ENCODE results near the gene UGT1A3.

Gene UGT1A3

DNA sequence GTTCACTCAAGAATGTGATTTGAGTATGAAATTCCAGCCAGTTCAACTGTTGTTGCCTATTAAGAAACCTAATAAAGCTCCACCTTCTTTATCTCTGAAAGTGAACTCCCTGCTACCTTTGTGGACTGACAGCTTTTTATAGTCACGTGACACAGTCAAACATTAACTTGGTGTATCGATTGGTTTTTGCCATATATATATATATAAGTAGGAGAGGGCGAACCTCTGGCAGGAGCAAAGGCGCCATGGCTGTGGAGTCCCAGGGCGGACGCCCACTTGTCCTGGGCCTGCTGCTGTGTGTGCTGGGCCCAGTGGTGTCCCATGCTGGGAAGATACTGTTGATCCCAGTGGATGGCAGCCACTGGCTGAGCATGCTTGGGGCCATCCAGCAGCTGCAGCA, 31.2 kb downstream of the UGT1A3 start, which contains the start of gene UGT1A1:
TSS of gene UGT1A1 (plus strand) at position 228 of the 400 bp plus-strand sequence. CDS start at position 246, 18 bp downstream.
- DNase-seq = no peak

DNA sequence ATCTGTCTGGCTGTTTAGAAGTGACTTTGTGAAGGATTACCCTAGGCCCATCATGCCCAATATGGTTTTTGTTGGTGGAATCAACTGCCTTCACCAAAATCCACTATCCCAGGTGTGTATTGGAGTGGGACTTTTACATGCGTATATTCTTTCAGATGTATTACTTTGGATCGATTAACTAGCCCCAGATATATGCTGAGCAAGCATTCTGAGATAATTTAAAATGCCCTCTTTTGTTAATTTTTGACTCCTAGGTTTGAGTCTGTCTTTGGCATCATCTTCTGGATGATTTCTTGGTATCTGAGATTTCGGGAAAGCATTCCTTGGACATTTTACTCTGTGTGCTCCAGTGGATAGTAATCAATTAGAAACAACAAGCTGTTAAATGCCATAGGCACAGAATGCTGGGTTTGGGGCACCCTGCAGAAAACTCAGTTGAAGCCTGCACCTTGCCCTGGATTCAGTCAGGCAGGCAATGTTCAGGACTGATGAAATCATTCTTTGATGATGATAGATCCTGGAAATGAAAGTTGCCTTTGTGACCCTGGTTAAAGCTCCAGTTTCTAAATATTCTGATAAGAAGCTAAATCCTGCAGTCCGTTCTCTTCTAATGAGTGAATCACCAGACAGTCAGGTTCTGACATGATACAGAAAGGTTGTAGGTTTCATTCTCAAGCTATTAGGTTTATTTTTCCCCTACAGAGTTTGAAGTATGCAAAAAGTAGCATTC, 32.4 kb downstream of the UGT1A3 start:
- no peak for DNase-seq

DNA sequence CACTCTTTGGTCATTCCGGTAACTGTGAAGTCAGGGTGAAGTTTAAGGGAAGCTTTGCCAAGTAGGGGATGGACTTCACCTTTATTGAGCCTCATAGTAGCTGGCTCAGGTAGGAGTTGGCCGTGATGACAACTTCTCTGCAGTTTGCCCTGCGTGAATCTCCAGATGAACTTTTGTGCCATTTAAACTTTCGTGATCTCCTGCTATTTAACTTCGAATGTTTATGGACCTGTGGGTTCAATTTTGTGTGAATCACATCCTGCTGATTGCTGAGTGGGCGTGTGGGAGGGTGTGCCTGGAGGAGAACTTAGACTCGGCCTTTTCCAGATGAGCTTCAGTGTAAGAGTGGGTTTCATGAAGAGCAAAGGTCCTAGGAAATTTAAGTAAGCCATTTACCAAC, 35.4 kb downstream of the UGT1A3 start:
- no peak for DNase-seq

DNA sequence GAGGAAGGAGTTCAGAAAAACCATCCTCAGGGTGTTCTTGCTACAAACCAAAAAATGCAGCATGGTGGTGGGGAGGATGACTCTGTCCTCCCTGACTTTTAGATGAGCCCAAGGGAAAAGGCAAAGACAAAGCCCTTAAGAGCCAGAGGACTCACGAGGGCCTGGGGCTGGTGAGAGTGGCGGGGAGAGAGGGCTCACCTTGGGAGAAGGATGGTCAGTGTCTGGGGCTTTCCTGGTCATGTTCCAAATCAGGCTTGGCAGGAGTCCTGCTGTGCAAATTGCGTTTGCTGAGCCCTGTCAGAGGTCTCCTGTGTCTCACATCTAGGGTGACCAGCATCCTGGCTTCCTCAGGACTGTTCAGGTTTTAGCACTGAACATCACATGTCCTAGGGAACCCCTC, 35.9 kb downstream of the UGT1A3 start:
- DNase-seq = no peak

DNA sequence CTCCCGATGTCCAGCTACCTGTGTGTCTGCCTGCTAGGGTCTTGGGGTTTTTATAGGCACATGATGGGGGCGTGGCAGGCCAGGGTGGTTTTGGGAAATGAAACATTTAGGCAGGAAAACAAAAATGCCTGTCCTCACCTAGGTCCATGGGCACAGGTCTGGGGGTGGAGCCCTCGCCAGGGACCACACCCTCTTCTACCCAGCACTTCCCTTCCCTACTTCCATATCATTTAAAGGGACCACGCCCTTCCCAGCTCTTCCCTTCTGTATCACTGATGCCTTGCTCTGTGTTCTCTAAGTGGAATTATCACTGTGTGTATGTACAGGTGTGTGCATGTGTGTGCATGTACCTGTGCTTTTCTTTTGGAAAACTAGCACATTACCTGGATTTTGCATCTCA, 37.6 kb downstream of the UGT1A3 start:
- no peak for DNase-seq

DNA sequence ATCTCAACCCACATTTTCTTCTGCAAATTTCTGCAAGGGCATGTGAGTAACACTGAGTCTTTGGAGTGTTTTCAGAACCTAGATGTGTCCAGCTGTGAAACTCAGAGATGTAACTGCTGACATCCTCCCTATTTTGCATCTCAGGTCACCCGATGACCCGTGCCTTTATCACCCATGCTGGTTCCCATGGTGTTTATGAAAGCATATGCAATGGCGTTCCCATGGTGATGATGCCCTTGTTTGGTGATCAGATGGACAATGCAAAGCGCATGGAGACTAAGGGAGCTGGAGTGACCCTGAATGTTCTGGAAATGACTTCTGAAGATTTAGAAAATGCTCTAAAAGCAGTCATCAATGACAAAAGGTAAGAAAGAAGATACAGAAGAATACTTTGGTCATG, 39.2 kb downstream of the UGT1A3 start:
- no peak for DNase-seq

DNA sequence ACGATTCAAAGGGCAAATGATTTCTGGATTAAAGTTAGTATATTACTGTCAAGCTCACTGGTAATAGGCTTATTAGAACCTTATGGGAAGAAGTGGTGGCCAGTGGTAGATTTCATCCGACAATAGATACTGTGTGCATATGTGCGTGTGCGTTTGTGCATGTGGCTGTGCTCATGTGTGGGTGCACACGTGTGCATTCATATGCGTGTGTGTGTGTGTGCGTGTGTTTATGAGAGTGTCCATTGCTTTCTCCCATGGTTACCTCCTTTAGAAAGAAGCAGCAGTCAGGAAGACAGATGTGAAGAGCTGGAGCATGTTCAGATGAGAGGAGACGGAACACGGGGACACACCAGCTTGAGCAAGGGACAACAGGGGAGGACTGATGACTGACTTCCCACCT, 40.4 kb downstream of the UGT1A3 start:
- no peak for DNase-seq

DNA sequence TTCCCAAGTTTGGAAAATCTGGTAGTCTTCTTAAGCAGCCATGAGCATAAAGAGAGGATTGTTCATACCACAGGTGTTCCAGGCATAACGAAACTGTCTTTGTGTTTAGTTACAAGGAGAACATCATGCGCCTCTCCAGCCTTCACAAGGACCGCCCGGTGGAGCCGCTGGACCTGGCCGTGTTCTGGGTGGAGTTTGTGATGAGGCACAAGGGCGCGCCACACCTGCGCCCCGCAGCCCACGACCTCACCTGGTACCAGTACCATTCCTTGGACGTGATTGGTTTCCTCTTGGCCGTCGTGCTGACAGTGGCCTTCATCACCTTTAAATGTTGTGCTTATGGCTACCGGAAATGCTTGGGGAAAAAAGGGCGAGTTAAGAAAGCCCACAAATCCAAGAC, 43.3 kb downstream of the UGT1A3 start:
- no peak for DNase-seq

DNA sequence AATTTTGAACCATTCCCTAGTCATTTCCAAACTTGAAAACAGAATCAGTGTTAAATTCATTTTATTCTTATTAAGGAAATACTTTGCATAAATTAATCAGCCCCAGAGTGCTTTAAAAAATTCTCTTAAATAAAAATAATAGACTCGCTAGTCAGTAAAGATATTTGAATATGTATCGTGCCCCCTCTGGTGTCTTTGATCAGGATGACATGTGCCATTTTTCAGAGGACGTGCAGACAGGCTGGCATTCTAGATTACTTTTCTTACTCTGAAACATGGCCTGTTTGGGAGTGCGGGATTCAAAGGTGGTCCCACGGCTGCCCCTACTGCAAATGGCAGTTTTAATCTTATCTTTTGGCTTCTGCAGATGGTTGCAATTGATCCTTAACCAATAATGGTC, 43.7 kb downstream of the UGT1A3 start:
- DNase-seq = no peak

DNA sequence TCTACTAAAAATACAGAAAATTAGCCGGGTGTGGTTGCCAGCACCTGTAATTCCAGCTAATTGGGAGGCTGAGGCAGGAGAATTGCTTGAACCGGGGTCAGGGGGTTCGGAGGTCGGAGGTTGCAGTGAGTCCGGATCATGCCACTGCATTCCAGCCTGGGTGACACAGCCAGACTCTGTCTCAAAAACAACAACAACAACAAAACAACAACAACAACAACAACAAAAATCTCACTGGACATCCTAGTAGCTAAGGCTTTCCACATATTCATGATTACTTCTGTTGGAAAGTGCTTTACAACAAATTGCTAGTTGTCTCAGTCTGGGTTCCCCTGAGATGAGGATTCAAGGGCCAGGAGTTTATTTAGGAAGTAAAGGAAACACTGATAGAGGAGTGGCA, 45.0 kb downstream of the UGT1A3 start:
- DNase-seq = no peak

DNA sequence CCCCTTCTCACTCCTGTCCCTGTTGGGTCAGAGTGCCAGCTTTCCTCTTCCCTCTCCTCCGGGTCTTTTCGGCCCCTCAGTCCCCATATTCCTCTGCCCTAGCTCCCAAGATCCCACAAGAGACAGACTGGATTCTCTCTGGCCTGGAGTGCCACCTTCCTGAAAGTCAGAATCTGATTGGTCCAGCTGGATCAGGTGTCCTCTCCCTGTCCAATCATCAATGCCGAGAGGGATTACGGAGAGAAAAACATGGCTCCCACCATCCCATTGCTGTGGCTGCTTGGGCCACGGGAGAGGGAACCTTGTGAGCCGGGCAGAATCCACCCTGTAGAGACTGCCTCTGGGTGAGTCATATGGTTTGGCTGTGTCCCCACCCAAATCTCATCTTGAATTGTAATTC, 46.6 kb downstream of the UGT1A3 start:
- DNase-seq = no peak

DNA sequence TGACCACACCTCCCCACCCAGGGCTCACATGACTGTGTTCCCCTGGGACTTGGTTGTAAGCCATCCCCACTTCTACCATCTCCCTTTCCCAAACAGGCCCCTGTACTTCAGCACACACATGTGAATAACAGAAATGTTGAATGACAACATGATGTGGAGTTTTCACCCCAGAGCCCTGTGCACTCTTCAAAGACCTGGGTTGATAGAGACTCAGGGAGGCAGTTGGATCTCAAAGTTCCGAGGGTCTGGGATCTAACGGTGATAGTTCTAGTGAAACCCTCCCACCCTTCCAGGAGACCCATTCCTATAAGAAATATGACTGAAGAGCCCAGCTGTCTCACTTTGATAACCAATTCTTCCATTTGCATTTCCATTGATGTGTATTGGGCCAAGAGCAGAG, 49.2 kb downstream of the UGT1A3 start, which contains the start of gene MROH2A:
TSS of gene MROH2A (plus strand) at position 301 of the 400 bp plus-strand sequence. CDS start 1,029 bp downstream, outside the sequence.
- DNase-seq = no peak

DNA sequence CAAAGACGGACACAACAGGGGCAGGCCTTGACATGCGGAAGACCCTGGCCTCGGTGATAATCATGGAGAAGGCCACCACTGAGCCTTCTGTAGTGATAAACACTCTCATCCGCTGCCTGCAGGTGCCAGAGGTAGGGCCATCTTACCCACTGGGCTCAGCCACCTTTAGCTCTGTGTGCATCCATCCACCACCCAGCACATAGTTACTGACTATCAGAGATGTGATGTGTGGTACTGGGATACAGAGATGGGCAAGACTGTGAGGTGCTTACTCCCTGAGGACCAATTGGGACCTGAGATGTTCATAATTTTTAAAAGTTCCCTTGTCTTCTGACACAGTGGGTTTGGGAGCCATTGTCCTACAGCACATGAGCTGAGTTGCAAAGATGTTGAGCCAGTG, 50.9 kb downstream of the UGT1A3 start:
- DNase-seq = no peak

DNA sequence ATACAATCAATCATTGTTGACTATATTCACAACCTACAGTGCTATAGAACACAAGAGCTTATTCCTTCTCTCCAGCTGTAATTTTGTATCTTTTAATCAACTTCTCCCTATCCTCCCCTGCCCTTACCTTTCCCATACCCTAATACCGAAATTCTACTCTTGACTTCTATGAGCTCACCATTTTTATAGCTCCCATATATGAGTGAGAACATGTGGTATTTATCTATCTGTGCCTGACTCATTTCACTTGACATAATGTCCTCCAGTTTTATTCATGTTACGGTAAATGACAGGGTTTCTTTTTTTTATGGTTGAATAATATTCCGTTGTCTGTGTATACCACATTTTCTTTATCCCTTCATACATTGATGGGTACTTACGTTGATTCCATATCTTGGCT, 51.9 kb downstream of the UGT1A3 start:
- DNase-seq = no peak

DNA sequence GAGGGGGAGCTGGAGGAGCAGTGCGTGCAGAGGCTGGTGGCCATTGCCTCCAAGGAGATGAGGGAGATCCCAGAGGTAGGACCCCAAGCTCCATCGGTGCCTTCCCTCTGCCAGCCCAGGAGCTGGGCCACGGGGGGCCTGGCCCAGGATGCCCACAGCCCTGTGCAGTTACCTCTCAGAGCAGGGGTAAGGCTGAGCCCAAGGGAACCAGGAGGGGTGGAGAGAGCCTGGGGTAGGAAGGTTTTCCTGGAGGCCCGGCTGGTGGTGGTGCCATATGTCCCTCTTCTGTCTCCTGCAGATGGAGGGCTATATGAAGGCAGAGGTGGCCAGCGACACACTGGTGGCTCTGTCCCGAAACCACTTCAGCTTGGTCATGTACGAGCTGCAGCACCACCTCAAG, 60.7 kb downstream of the UGT1A3 start:
- DNase-seq = no peak

DNA sequence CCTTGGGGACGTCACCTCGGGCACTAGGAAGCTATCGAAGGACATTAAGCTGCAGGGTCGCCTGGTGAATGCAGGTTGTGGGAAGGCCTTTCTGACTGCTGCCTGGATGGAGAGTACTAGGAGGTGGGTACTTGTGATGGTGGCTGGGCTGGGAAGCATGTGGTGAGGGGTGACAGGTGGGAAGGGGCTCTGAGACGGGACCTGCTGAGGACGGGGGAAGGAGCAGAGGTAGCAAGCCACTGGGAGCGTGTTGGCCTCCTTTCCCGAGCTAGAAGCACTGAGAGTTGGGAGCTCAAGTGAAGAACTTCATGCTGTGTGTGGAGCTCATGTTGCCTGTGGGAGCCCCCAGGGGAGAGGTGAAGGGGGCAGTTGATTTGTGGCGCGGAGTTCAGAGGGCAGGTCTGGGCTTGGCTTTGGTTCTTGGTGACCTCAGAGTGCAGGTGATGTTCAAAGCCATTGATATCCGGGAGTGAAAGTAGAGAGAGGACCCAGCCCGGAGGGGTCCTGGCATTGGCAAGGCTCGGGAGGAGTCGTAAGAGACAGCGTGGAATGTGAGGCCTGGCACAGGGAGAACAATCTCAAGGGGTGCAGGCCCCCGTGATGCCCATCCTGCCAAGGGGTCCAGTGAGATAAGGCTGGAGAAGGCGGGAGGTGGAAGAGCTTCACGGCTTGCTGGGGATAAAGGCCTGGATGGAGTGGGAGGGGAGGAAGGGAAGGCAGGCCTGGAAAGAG, 62.5 kb downstream of the UGT1A3 start:
- DNase-seq = no peak

DNA sequence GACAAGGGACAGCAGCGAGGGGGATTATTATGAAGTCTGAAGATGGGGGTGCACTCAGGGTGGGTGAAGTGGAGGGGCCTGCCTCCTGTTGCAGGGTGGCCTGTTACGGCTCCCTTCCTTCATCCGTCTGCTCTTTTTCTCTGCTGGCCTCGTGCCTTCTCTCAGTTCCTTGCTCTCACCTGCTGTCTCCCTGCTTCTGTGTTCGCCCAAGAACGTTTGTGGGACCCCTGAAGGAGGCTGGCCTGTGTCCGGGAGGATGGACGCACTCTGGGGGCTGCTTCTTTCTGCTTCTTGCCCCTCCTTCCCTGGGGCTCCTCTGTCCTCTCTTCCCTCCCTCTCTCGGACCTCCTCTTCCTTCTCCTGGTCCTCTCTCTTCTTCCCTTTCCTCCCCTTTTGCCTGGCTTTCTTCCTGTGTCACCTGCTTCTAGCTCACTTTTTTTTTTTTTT, 63.1 kb downstream of the UGT1A3 start:
- no peak for DNase-seq

DNA sequence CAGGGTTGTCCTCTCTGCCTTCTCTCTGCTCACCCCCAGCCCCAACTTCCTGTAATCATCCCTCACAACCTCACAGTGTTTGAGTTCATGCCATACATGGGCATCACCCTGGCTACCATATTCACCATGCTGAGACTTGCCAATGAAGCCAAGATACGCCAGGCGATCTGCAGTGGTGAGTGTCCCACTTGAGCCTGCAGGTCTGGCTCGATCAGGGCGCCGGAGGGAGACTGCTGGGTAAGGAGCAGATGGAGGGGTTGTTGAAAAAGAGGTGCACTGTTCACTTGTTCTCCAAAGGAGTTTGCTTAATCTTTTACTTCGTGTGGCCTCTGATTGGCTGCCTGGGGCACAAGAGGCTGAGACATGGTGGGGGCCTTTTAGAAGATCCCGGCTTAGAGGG, 63.9 kb downstream of the UGT1A3 start:
- no peak for DNase-seq

DNA sequence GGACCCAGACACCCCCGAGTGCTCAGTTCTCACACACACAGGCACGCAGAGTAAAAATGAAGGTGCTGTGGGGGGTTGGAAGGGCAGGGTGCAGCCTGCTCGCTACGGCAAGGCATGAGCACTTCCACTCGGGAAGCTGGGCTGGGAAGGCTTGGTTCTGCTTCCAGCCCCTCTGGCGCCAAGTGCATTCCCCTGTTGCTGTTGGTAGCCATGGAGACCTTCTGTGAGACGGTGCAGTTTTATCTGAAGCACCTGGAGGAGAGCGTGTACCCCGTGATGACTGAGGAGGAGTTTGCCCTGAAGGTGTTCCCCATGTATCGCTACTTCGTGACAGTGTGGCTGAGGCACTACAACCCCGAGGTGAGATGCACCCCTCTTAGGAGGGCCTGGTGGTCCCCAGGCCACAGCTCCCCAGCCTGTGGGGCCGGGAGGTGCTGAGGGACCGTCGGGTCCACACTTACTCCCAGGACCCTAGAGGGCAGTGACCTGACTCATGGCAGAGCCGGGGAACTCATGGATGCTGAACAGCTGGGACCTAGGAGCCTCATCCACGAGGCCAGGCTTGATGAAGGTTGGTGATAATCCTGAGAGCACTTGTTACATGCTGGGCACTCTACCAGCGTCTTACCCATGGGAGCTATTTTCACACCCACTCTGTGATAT, 64.8 kb downstream of the UGT1A3 start:
- DNase-seq = no peak

DNA sequence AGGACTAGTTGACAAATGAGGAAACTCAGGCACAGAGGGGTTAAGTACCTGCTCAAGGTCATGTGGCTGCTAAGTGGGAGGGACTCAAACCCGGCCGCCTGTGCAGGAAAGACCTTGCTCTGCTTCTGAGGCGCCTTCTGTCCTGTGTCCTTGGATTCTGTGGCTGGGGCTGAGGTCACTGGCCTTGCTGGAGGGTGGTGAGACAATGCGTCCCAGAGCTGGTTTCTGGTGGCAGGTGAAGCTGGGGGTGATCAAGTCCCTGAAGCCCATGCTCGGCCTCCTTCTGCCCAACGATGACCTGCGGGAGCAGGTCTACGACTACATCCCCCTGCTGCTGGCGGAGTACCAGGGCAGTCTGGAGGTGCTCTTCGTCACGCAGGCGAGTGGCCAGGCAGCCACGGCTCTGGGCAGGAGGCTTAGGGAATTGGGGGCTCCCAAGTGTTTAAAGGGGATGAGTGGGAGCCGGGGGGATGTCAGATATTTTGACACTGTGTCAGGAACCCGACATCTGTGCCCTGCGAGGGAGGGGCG, 65.4 kb downstream of the UGT1A3 start:
- DNase-seq = no peak

DNA sequence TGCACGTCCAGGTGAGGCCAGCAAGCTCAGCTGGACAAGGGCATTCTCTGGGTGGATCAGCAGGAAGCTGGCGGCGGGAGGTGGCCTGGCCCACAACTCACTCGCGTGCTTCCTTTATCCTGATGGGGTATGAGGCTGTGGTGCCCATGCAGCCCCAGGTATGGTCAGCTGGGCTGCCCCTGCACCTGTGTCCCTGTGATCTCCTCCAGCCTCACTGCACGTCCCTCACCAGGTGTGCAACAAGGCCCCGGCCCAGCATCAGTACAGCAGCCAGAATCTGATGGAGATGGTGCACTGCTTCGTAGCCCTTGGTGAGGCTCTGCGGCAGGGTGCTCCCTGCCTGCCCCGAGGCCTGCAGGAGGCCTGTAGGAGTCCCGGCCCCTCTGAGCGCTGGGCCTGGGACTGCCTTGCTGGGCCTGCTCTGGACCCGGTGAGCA, 66.9 kb downstream of the UGT1A3 start:
- no peak for DNase-seq

DNA sequence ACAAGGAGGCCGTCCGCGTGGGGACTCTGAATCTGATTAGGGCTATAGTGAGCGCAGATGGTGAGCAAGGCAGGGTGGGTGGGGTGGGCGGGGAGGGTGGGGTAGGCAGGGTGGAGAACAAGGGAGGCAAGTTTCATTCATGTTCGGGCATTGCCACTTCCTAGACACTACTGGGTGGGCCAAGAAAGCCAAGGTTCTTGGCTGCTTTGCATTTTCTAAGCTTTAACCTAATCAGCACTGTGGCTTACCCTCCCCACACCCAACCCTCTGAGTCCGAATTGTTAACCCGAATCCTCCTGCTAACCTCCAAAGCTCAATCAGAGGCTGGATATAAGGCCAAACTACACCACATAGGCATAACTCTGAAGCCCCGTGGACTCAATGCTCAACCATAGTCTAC, 67.4 kb downstream of the UGT1A3 start:
- DNase-seq = no peak

DNA sequence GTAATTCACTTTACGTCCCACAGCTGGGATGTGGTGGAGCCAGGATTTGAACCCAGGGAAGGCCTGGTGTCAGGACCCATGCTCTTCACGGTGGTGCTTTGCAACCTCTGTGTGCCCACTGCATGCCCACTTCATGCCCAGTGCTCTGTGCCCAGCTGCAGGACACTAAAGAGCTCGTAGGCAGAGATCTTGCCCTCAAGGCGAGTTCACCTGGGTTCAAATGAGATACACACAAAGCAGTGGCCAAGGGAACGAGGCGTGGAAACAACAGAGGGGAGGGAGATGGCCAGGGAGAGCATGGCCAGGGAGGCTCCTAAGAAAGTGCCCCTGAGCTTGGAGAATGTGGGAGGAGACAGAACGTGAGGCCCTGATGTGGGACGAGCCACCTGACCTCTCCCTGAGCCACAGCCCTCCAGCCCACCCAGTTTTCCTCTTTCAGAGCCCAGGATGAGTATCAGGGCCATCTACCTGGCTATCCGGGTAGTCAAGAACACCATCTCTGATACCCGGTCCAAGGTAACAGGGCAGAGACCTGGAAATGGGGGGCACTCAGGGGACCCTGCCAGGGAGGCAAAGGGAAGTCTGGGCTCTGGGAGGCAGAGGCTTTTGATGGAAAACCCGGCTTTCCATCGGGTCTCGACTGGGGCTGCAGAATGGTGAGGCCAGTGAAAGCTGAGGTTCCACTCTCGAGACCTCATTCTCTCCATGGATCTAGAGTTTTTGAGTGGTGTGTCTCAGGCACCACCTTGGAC, 69.7 kb downstream of the UGT1A3 start:
- no peak for DNase-seq
